Nephron progenitor cell (in vitro differentiated cells): ENCODE results near the gene TMPRSS13.
A peak's percentile ranks its signal among the peaks of the same experiment; 100 is the strongest.

Experiments
- DNase-seq: peaks from one replicate; pipeline ENCODE4 v3.0.0; 2021
- H3K27ac Mint-ChIP-seq: 2 replicates; pipeline ENCODE4 v1.8.0; 2021; ENCODE audit warnings: mild to moderate bottlenecking, moderate library complexity, mixed read lengths
- H3K27me3 Mint-ChIP-seq: 2 replicates; pipeline ENCODE4 v1.8.0; 2021; ENCODE audit warnings: mild to moderate bottlenecking, low read depth, mixed read lengths; ENCODE audit not compliant: poor library complexity
- H3K36me3 Mint-ChIP-seq: 2 replicates; pipeline ENCODE4 v1.8.0; 2021; ENCODE audit warnings: low read depth, mixed read lengths
- H3K4me1 Mint-ChIP-seq: 2 replicates; pipeline ENCODE4 v1.8.0; 2021; ENCODE audit warnings: mixed read lengths
- H3K4me3 Mint-ChIP-seq: 2 replicates; pipeline ENCODE4 v1.8.0; 2021; ENCODE audit warnings: mild to moderate bottlenecking, moderate library complexity, mixed read lengths
- H3K9me3 Mint-ChIP-seq: 2 replicates; pipeline ENCODE4 v1.8.0; 2021; ENCODE audit warnings: mild to moderate bottlenecking, moderate library complexity, mixed read lengths
- TF ChIP-seq, protein P1 (sequence below): fragments of 200-600 bp; sonication (generic); IDR thresholded peaks from 2 replicates; pipeline ENCODE4 v1.5.0; 2021; ENCODE audit warnings: antibody characterized with exemption

The TMPRSS13 gene

DNA sequence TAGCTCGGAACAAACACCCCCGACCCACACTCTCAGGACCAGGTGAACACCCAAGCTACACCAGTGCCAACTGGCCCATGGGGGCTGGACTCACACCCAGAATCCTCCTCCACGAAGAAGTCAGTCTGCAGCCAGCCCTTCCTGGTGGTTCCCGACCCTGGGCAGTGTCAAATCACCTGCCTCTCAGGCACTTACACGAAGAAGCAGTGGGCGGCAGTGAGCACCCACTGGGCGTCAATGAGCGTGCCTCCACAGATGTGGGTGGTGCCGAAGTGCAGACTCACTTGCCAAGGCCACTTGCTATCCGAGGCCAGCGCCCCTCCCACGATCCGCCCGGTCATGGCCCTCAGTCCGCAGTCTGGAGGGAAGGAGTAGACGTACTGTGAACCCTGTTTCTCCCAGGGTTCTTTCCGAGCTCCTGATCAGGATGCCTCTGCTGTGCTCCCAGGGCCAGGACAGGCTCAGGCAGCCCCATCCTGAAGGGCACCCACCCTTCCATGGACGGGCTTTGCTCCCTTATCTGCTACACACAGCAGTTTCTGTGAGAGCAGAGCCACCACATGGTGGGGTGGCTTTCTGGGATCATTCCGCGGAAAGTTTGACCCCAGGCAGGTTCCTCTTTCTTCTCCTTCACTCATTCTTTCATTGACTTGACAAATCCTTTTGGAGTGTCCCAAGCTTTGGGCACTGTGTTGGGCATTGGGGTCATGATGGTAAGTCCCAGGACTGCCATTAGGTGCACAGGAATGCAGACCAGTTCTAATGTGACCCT lies 19.4 kb downstream of the TMPRSS13 start:
- Mint-ChIP-seq H3K4me3 (no peak overlapping the region), H3K27me3 (peaks cover 29% of the 10 kb centered on the region)
- TF ChIP-seq, protein P1, sequence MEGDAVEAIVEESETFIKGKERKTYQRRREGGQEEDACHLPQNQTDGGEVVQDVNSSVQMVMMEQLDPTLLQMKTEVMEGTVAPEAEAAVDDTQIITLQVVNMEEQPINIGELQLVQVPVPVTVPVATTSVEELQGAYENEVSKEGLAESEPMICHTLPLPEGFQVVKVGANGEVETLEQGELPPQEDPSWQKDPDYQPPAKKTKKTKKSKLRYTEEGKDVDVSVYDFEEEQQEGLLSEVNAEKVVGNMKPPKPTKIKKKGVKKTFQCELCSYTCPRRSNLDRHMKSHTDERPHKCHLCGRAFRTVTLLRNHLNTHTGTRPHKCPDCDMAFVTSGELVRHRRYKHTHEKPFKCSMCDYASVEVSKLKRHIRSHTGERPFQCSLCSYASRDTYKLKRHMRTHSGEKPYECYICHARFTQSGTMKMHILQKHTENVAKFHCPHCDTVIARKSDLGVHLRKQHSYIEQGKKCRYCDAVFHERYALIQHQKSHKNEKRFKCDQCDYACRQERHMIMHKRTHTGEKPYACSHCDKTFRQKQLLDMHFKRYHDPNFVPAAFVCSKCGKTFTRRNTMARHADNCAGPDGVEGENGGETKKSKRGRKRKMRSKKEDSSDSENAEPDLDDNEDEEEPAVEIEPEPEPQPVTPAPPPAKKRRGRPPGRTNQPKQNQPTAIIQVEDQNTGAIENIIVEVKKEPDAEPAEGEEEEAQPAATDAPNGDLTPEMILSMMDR: no peak

DNA sequence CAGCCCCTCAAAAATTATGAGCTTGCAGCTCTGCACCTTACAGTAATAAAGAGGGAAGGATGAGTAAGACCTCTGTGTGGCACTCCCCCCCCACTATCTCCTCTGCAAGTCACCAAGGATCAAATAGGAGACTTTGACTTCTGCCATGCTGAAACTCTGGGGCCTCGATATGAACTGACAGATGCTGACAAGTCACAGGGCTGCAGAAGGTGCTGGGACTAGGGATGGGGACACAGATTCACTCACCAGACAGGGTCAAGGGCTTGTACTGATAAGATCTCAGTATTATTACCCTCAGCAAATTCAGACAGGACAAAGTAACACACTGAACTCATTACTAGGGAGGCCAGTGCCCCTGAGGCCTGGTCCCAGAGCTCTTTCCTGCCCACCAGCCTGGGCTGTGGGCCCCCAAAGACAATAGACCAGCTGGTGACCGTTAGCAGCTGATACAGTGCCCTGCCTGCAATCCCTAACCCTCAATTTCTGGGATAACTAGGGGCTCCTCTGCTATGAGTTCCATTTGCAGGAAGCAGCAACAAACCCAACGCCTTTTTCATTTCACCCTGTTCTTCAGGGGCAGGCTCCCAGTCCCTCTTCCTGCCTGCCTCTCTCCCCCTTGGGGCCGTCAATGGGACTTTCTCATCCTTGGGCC lies 20.1 kb downstream of the TMPRSS13 start:
- Mint-ChIP-seq H3K9me3 (no peaks in the 10 kb centered on the region), H3K36me3 (no peaks in the 10 kb centered on the region), H3K27ac (no peak overlapping the region), H3K27me3 (peaks cover 29% of the 10 kb centered on the region), H3K4me3 (no peak overlapping the region), H3K4me1 (peaks cover 26% of the 10 kb centered on the region)
- no peak for DNase-seq
- TF ChIP-seq, protein P1: no peak

More for the DNA sequence above, 19.4 kb downstream of the TMPRSS13 start:
- Mint-ChIP-seq H3K9me3 (no peaks in the 10 kb centered on the region), H3K36me3 (no peaks in the 10 kb centered on the region), H3K4me1 (peaks cover 34% of the 10 kb centered on the region), H3K27ac (no peak overlapping the region)
- no peak for DNase-seq

DNA sequence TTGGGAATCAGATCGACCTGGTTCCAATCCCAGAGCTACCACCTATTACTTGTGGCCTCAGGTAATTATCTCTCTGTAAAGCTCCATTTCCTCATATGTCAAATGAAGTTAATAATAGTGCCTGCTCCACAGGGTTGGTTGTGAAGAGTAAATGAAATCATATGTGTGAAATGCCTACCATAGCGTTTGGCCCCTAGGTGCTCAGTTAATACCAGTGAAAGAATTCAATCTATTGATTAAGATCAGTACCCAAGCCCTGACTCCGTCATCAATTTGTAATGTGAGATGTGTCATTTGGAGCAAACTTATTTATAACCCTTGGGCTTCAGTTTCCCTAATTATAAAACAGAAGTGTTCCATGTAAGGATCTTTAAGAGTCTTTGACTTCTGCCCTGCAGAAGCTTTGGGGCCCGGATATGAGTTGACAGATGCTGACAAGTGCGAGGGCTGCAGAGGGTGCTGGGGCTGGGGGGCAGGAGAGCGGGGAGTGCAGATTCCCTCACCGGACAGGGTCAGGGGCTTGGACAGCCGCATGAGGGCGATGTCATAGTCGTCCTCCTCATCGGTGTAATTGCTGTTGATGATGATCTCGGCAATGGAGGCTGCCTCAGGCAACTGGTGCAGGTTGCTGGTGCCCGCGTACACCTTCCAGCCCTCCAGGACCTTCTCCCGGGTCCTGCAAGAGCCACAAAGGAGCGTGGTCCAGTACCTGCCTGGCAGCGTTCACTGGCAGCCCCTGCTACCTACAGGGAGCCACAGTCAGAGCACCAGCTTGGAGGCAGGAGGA lies 20.9 kb downstream of the TMPRSS13 start:
- H3K27ac Mint-ChIP-seq: no peak overlapping the region

DNA sequence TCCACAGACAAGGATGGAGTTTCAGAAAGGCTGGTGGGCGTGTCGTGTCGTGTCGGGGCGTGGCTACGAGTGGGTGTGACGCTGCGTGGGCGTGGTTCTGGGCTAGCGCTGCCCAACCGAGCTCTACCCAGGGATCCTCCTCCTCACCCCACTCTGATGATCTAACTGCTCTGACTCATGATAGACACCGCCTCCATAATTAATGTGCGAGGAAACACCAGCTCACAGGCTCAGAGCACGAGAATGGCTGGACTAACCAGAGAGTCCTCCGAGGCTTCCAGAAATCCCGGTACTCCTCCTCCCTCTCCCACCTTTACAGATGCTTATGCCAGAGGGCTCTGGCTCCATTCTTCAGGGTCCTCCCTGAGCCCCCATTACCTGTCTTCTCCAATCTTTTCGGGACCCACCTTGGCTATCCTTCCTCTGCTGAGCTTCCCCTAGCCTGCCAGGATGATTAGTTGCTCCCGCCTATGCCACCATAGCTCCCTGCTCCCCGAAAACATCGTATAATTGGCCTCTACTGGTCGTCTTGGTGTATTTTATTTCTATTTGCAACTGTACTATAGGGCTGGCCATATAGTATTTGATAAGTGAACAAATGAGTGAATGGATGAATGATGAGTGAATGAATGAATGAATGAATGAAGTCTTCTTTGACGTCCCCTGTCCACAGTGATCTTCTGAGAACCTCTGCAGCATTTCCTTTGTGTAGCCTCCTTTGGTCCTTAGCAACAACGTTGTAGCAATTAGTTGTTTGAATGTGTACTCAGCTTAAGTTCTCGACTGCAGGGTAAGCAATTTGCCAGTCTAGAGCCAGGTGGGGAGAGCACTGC lies 21.7 kb downstream of the TMPRSS13 start:
- DNase-seq: peak; percentile 92
- Mint-ChIP-seq H3K36me3 (no peaks in the 10 kb centered on the region), H3K4me1 (peaks cover 24% of the 10 kb centered on the region), H3K9me3 (no peaks in the 10 kb centered on the region), H3K27me3 (peaks cover 31% of the 10 kb centered on the region), H3K4me3 (peak overlapping the region; percentile 45), H3K27ac (peak overlapping the region; percentile 58)
- TF ChIP-seq, protein P1: no peak

More for the DNA sequence above, 20.9 kb downstream of the TMPRSS13 start:
- H3K4me3 Mint-ChIP-seq: peak overlapping the region; percentile 45
- DNase-seq: no peak
- H3K36me3 Mint-ChIP-seq: no peaks in the 10 kb centered on the region
- TF ChIP-seq, protein P1: no peak
- peaks cover 29% of the 10 kb centered on the region for H3K27me3 Mint-ChIP-seq
- H3K9me3 Mint-ChIP-seq: no peaks in the 10 kb centered on the region
- H3K4me1 Mint-ChIP-seq: peaks cover 24% of the 10 kb centered on the region

DNA sequence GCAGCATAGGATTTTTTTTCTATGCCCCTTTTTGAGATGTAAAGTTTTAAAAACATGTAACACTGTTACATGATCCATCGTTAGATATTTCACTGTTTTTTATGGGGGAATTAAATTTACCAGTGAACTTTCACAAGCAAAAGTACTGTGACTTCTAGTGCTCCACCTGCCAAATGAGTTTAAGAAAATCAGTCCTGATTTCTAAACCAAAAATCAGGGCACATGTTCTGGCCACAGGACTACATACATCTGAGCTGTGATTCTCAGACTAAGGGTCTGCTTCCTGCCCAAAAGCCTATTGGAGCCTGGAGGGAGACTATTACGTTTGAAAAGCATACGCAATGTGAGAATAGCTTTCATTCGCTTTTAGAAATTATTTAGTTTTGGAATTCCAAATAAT lies 22.5 kb downstream of the TMPRSS13 start:
- no peaks in the 10 kb centered on the region for H3K36me3 Mint-ChIP-seq
- H3K4me1 Mint-ChIP-seq: peaks cover 24% of the 10 kb centered on the region
- no peak overlapping the region for H3K27ac Mint-ChIP-seq
- TF ChIP-seq, protein P1: no peak
- peaks cover 26% of the 10 kb centered on the region for H3K27me3 Mint-ChIP-seq
- no peak overlapping the region for H3K4me3 Mint-ChIP-seq
- no peaks in the 10 kb centered on the region for H3K9me3 Mint-ChIP-seq
- DNase-seq: no peak
